SK-N-SH (cell line): ENCODE results near the gene TPM4.

Experiments used
- CTCF ChIP-seq: fragments of 200-600 bp; sonication (generic); IDR thresholded peaks from 2 replicates; pipeline ENCODE4 v1.6.1; 2017; ENCODE audit warnings: antibody characterized with exemption, mild to moderate bottlenecking, moderate library complexity
- EP300 ChIP-seq, 2 experiments: IDR thresholded peaks; 2 replicates each; pipeline versions ENCODE4 v1.4.0 to v1.6.1; 2012; ENCODE audit warnings: borderline replicate concordance in 1 of 2, low read depth in 1 of 2, low read length in 1 of 2
- POLR2AphosphoS5 ChIP-seq: IDR thresholded peaks from 2 replicates; pipeline ENCODE4 v1.6.1; 2012; ENCODE audit warnings: low read depth, low read length
- RAD21 ChIP-seq: IDR thresholded peaks from 2 replicates; pipeline ENCODE4 v1.6.1; 2012; ENCODE audit warnings: mild to moderate bottlenecking, low read length
- TAF1 ChIP-seq: IDR thresholded peaks from 2 replicates; pipeline ENCODE4 v1.6.1; 2012; ENCODE audit warnings: low read depth, mild to moderate bottlenecking, low read length, moderate library complexity, borderline replicate concordance
- TEAD4 ChIP-seq: IDR thresholded peaks from 2 replicates; pipeline ENCODE4 v1.4.0; 2012; ENCODE audit warnings: mild to moderate bottlenecking, borderline replicate concordance; ENCODE audit not compliant: insufficient read depth
- YY1 ChIP-seq: IDR thresholded peaks from 2 replicates; pipeline ENCODE4 v1.4.0; 2012; ENCODE audit warnings: low read depth, mild to moderate bottlenecking
- ZBTB33 ChIP-seq: IDR thresholded peaks from 2 replicates; pipeline ENCODE4 v1.4.0; 2012; ENCODE audit warnings: low read depth, borderline replicate concordance

- TF ChIP-seq EP300 (IDR thresholded peaks at IDR 0.05; ENCODE audit: borderline replicate concordance in 1 of 2, low read depth in 1 of 2, low read length in 1 of 2) (no peak), CTCF (no peak), RAD21 (no peak), ZBTB33 (no peak), YY1 (no peak), POLR2AphosphoS5 (no peak), TAF1 (no peak), TEAD4 (no peak)
Measured at GRCh38 chr19:16106121-16106520, 29.8 kb downstream of the TPM4 start.
